HepG2 (cell line): ENCODE data around the gene NCBP1. TPM values are rescaled to one million over a fixed set of nuclear protein-coding genes. Genes with fewer than 3 reads are reported as not detected.

Experiments used
- AGO1 ChIP-seq: fragments of 200-400 bp; formaldehyde crosslinking; IDR thresholded peaks from 2 replicates; pipeline ENCODE4 v1.6.1; 2017; ENCODE audit warnings: mild to moderate bottlenecking, low read depth, low read length, moderate library complexity; ENCODE audit not compliant: poor library complexity, severe bottlenecking
- CREM ChIP-seq, 2 experiments: sonication (generic) in 1 of 2; formaldehyde crosslinking in 1 of 2; IDR thresholded peaks; 2 replicates each; pipeline versions ENCODE4 v1.4.0 to v1.6.1; 2016 to 2020; ENCODE audit warnings: antibody characterized with exemption in 1 of 2, mild to moderate bottlenecking in 1 of 2, missing genetic modification reagents in 1 of 2
- GZF1 ChIP-seq: sonication (generic); formaldehyde crosslinking; IDR thresholded peaks from 2 replicates; pipeline ENCODE4 v1.5.1; 2020; ENCODE audit warnings: mild to moderate bottlenecking, missing genetic modification reagents
- HIVEP1 ChIP-seq: sonication (generic); formaldehyde crosslinking; IDR thresholded peaks from 2 replicates; pipeline ENCODE4 v1.4.0; 2020; ENCODE audit warnings: mild to moderate bottlenecking, missing genetic modification reagents
- IKZF4 ChIP-seq: sonication (generic); formaldehyde crosslinking; IDR thresholded peaks from 2 replicates; pipeline ENCODE4 v1.5.1; 2020; ENCODE audit warnings: borderline replicate concordance, mild to moderate bottlenecking, low read depth, missing genetic modification reagents; ENCODE audit errors: not compliant biosample characterization
- IRX3 ChIP-seq: sonication (generic); formaldehyde crosslinking; IDR thresholded peaks from 2 replicates; pipeline ENCODE4 v1.8.1; 2023; ENCODE audit warnings: mild to moderate bottlenecking, low read depth, missing genetic modification reagents, borderline replicate concordance
- PHB2 ChIP-seq: fragments of 450-650 bp; IDR thresholded peaks from 2 replicates; pipeline ENCODE4 v1.6.1; 2018; ENCODE audit not compliant: partially characterized antibody
- SAFB2 ChIP-seq: sonication (generic); formaldehyde crosslinking; IDR thresholded peaks from 2 replicates; pipeline ENCODE4 v1.5.1; 2020; ENCODE audit warnings: missing genetic modification reagents, low read depth, mild to moderate bottlenecking, borderline replicate concordance
- SRY ChIP-seq: sonication (generic); formaldehyde crosslinking; IDR thresholded peaks from 2 replicates; pipeline ENCODE4 v1.8.0; 2022; ENCODE audit warnings: mild to moderate bottlenecking, missing genetic modification reagents
- TAF1 ChIP-seq: sonication (generic); formaldehyde crosslinking; IDR thresholded peaks from 2 replicates; pipeline ENCODE4 v1.4.0; 2020; ENCODE audit warnings: missing genetic modification reagents
- TGIF2 ChIP-seq: IDR thresholded peaks from 2 replicates; pipeline ENCODE4 v1.6.1; 2016; ENCODE audit warnings: control low read depth, missing compliant biosample characterization
- TOE1 ChIP-seq: sonication (generic); formaldehyde crosslinking; IDR thresholded peaks from 2 replicates; pipeline ENCODE4 v1.4.0; 2020; ENCODE audit warnings: mild to moderate bottlenecking, missing genetic modification reagents
- TOPORS ChIP-seq: sonication (generic); formaldehyde crosslinking; IDR thresholded peaks from 2 replicates; pipeline ENCODE4 v1.8.0; 2023; ENCODE audit warnings: mild to moderate bottlenecking, missing genetic modification reagents
- ZNF292 ChIP-seq: sonication (generic); formaldehyde crosslinking; IDR thresholded peaks from 2 replicates; pipeline ENCODE4 v1.8.1; 2022; ENCODE audit warnings: mild to moderate bottlenecking, low read depth, missing genetic modification reagents, borderline replicate concordance
- ZNF333 ChIP-seq: sonication (generic); formaldehyde crosslinking; IDR thresholded peaks from 2 replicates; pipeline ENCODE4 v1.4.0; 2020; ENCODE audit warnings: mild to moderate bottlenecking, missing genetic modification reagents, borderline replicate concordance
- ZNF441 ChIP-seq: sonication (generic); formaldehyde crosslinking; IDR thresholded peaks from 2 replicates; pipeline ENCODE4 v1.7.0; 2021; ENCODE audit warnings: missing genetic modification reagents, borderline replicate concordance
- ZNF580 ChIP-seq: IDR thresholded peaks from 2 replicates; pipeline ENCODE4 v1.6.1; 2016; ENCODE audit warnings: low read depth, borderline replicate concordance
- ZNF7 ChIP-seq: IDR thresholded peaks from 2 replicates; pipeline ENCODE4 v1.6.1; 2016; ENCODE audit warnings: missing biosample characterization, missing genetic modification reagents
- ZSCAN30 ChIP-seq: sonication (generic); formaldehyde crosslinking; IDR thresholded peaks from 2 replicates; pipeline ENCODE4 v1.5.0; 2020; ENCODE audit warnings: mild to moderate bottlenecking, missing genetic modification reagents
- polyA plus RNA-seq, 8 experiments: library from polyadenylated mRNA; depleted of rRNA in 3 of 8; stranded (reverse) in 7 of 8; unstranded in 1 of 8; fragments of >200 nt; fragmentation: Illumina TruSeq in 4 of 8; extraction: Trizol in 4 of 8; gene quantifications; 2 replicates each; pipeline versions ENCODE4 v1.2.1 to v1.2.3, GENCODE V29; 2011 to 2016; ENCODE audit warnings: low read depth in 4 of 8, missing spikeins in 1 of 8, mixed read lengths in 1 of 8; ENCODE audit not compliant: insufficient read depth in 1 of 8
- total RNA-seq, 5 experiments: library from RNA; depleted of rRNA; stranded (reverse); fragments of >200 nt; fragmentation: Illumina TruSeq; extraction: Trizol; gene quantifications; 2 replicates each; pipeline ENCODE4 v1.2.3, GENCODE V29; 2016; ENCODE audit warnings: low read depth in 1 of 5
- TF ChIP-seq, protein P1 (sequence below): sonication (generic); formaldehyde crosslinking; IDR thresholded peaks from 2 replicates; pipeline ENCODE4 v1.4.0; 2020; ENCODE audit warnings: missing genetic modification reagents, borderline replicate concordance
- TF ChIP-seq, protein P2 (sequence below): sonication (generic); formaldehyde crosslinking; IDR thresholded peaks from 2 replicates; pipeline ENCODE4 v1.5.0; 2020; ENCODE audit warnings: mild to moderate bottlenecking, missing genetic modification reagents
- TF ChIP-seq, protein P3 (sequence below): IDR thresholded peaks from 2 replicates; pipeline ENCODE4 v1.6.1; 2016; ENCODE audit warnings: missing biosample characterization, missing genetic modification reagents, low read depth

Gene NCBP1
- total and polyA plus RNA-seq, 2 of the 13 experiments (the other 11 are each of a cell fraction or from before 2014, with no cell fraction given), result 13.3 to 40.2 TPM

DNA sequence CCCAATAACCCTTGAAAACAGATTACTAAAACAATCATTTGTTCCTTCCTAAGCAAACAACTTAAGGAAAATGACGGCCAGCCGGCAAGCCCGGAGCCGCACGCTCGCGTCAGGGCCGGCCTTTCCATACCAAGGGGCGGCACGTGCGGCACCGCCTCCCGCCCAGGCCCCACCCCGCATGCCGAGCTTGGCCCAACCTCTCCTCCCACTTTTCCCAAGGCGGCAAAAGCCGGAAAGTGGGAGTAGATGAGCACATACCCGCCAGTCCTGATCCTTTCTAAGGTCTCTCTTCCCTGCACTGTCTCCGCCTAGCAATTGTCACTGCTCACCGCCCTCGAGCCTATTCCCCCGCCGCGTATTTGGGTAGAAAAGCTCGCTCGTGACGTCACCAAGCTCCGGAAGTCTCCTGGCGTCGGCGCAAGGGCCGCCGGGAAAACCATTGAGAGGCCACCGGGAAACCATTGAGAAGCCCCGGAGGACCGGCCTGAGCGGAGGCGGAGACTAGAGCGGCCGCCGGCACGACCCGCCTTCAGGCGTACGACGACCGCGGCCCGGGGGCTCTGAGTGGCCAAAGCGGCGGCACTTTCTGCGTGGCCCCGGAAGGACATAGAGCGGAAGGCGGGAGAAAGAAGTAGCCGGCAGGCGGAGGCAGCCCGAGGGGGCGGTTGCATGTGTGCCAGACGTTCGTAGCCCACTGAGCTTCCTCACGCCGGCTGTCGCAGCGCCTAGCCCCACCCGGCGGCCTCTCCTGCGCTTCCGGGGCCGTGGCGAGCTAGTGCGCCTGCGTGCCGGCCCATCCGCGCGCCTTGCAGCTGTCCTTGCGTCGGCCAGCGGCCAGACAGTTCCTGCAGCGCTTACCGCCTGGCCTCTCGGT is at the start of gene NCBP1, which contains the start of gene TSTD2 (continued):
- TF ChIP-seq, protein P1, sequence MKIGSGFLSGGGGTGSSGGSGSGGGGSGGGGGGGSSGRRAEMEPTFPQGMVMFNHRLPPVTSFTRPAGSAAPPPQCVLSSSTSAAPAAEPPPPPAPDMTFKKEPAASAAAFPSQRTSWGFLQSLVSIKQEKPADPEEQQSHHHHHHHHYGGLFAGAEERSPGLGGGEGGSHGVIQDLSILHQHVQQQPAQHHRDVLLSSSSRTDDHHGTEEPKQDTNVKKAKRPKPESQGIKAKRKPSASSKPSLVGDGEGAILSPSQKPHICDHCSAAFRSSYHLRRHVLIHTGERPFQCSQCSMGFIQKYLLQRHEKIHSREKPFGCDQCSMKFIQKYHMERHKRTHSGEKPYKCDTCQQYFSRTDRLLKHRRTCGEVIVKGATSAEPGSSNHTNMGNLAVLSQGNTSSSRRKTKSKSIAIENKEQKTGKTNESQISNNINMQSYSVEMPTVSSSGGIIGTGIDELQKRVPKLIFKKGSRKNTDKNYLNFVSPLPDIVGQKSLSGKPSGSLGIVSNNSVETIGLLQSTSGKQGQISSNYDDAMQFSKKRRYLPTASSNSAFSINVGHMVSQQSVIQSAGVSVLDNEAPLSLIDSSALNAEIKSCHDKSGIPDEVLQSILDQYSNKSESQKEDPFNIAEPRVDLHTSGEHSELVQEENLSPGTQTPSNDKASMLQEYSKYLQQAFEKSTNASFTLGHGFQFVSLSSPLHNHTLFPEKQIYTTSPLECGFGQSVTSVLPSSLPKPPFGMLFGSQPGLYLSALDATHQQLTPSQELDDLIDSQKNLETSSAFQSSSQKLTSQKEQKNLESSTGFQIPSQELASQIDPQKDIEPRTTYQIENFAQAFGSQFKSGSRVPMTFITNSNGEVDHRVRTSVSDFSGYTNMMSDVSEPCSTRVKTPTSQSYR (CRISPR knock-in tag), result no peak
- TF ChIP-seq, protein P2, sequence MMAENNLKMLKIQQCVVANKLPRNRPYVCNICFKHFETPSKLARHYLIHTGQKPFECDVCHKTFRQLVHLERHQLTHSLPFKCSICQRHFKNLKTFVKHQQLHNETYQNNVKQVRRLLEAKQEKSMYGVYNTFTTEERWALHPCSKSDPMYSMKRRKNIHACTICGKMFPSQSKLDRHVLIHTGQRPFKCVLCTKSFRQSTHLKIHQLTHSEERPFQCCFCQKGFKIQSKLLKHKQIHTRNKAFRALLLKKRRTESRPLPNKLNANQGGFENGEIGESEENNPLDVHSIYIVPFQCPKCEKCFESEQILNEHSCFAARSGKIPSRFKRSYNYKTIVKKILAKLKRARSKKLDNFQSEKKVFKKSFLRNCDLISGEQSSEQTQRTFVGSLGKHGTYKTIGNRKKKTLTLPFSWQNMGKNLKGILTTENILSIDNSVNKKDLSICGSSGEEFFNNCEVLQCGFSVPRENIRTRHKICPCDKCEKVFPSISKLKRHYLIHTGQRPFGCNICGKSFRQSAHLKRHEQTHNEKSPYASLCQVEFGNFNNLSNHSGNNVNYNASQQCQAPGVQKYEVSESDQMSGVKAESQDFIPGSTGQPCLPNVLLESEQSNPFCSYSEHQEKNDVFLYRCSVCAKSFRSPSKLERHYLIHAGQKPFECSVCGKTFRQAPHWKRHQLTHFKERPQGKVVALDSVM (CRISPR knock-in tag), result 0 out of 2 replicates have a peak, but pooled peaks have one; percentile 61
- TF ChIP-seq ZNF580 (CRISPR knock-in tag), result peak; percentile 56; the same call in 1 of the 2 replicates
- TF ChIP-seq AGO1, result peak; percentile 67
- TF ChIP-seq CREM (IDR thresholded peaks at IDR 0.05), result peak; percentile 96
- TF ChIP-seq CREM (CRISPR knock-in tag; IDR thresholded peaks at IDR 0.05), result 0 out of 2 replicates have a peak, but pooled peaks have one; percentile 43
- TF ChIP-seq, protein P3, sequence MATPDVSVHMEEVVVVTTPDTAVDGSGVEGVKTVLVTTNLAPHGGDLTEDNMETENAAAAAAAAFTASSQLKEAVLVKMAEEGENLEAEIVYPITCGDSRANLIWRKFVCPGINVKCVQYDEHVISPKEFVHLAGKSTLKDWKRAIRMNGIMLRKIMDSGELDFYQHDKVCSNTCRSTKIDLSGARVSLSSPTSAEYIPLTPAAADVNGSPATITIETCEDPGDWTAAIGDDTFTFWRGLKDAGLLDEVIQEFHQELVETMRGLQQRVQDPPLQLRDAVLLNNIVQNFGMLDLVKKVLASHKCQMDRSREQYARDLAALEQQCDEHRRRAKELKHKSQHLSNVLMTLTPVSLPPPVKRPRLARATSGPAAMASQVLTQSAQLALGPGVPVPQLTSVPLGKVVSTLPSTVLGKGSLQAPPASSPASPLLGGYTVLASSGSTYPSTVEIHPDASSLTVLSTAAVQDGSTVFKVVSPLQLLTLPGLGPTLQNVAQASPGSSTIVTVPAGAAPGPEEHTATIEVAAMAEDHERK, result peak; percentile 86
- TF ChIP-seq ZSCAN30 (CRISPR knock-in tag), result no peak
- TF ChIP-seq PHB2, result no peak
- peak; percentile 41 for TF ChIP-seq TGIF2 (CRISPR knock-in tag)
- 0 out of 2 replicates have a peak, but pooled peaks have one; percentile 36 for TF ChIP-seq IRX3 (CRISPR knock-in tag)
- peak; percentile 36; the same call in 1 of the 2 replicates for TF ChIP-seq ZNF441
- TF ChIP-seq SAFB2 (CRISPR knock-in tag), result no peak
- no peak for TF ChIP-seq TOE1 (CRISPR knock-in tag)
- TF ChIP-seq SRY, result no peak
- TF ChIP-seq ZNF292, result no peak
- TF ChIP-seq IKZF4 (CRISPR knock-in tag), result no peak
- no peak for TF ChIP-seq ZNF333
- peak; percentile 98 for TF ChIP-seq TAF1 (CRISPR knock-in tag)
- TF ChIP-seq GZF1 (CRISPR knock-in tag), result no peak
- TF ChIP-seq TOPORS, result no peak; the same call in none of the 2 replicates
- no peak for TF ChIP-seq ZNF7 (CRISPR knock-in tag)
- no peak for TF ChIP-seq HIVEP1 (CRISPR knock-in tag)
